Heart left ventricle (tissue), 16 donors: Measurements from ENCODE around the gene PLA2G7. TPM values are rescaled to one million over a fixed set of nuclear protein-coding genes. Genes with fewer than 3 reads are reported as not detected.

Experiments used
- ATAC-seq, 4 donors: fragments of 200-7000 bp; cut with Tn5 transposase; one replicate each; pipeline ENCODE4 v1.9.1; 2020 to 2022; ENCODE audit warnings: moderate library complexity in 4 of 4, mild to moderate bottlenecking in 3 of 4, moderate number of reproducible peaks in 1 of 4
- DNase-seq, 5 donors: peaks; one replicate each; pipeline ENCODE4 v3.0.0-alpha.2; 2020
- H3K27ac ChIP-seq, 12 donors: fragments of 200-600 bp; sonication (generic) in 4 of 12; one replicate each; pipeline versions ENCODE4 v1.5.0 to v1.8.0; 2016 to 2022; ENCODE audit warnings: mild to moderate bottlenecking in 2 of 12
- H3K27me3 ChIP-seq, 9 donors: fragments of 200-600 bp; sonication (generic) in 2 of 9; one replicate each; pipeline versions ENCODE4 v1.5.1 to v1.8.0; 2016 to 2022; ENCODE audit warnings: mild to moderate bottlenecking in 3 of 9
- H3K36me3 ChIP-seq, 9 donors: fragments of 200-600 bp; sonication (generic) in 2 of 9; one replicate each; pipeline versions ENCODE4 v1.5.0 to v1.8.0; 2018 to 2022; ENCODE audit warnings: mild to moderate bottlenecking in 2 of 9
- H3K4me1 ChIP-seq, 12 donors: fragments of 200-600 bp; sonication (generic) in 4 of 12; one replicate each; pipeline versions ENCODE4 v1.5.0 to v1.8.0; 2016 to 2022; ENCODE audit warnings: mild to moderate bottlenecking in 3 of 12
- H3K4me3 ChIP-seq, 12 donors: fragments of 200-600 bp; sonication (generic) in 4 of 12; one replicate each; pipeline versions ENCODE4 v1.5.0 to v1.8.0; 2017 to 2022; ENCODE audit warnings: mild to moderate bottlenecking in 9 of 12, moderate library complexity in 4 of 12
- H3K9me3 ChIP-seq, 12 donors: fragments of 200-600 bp; sonication (generic) in 4 of 12; one replicate each; pipeline versions ENCODE4 v1.5.0 to v1.8.0; 2016 to 2022; ENCODE audit warnings: mild to moderate bottlenecking in 1 of 12
- CTCF ChIP-seq, 12 donors: fragments of 200-600 bp; sonication (generic) in 4 of 12; IDR thresholded peaks; one replicate each; pipeline versions ENCODE4 v1.5.0 to v1.8.0; 2018 to 2022; ENCODE audit warnings: antibody characterized with exemption in 12 of 12, mild to moderate bottlenecking in 5 of 12
- POLR2A ChIP-seq, 2 donors: fragments of 450-650 bp; IDR thresholded peaks; one replicate each; pipeline ENCODE4 v1.6.1; 2017; ENCODE audit warnings: antibody characterized with exemption in 2 of 2, mild to moderate bottlenecking in 2 of 2, moderate library complexity in 2 of 2
- WGBS, 4 donors: extraction: QIAGEN DNeasy Blood & Tissue Kit in 2 of 4; methylation state at CpG; one replicate each; pipeline versions ENCODE4 v1.1.5 to v1.1.7; 2013 to 2018; 5-methylcytosine and 5-hydroxymethylcytosine counted together
- intact Hi-C, 10 donors: fragments of 100-400 bp; cut with DNase I; formaldehyde crosslinking; loops; one replicate each; pipeline versions ENCODE4 v1.11.1 to v1.14.2; 2022
- long read RNA-seq, 3 donors: library from polyadenylated mRNA; unstranded; transcript quantifications; one replicate each; pipeline ENCODE4 v2.0.0, GENCODE V29; 2020 to 2021
- polyA plus RNA-seq, 2 donors: library from polyadenylated mRNA; stranded (reverse); fragments of 200-250 nt; gene quantifications; one replicate each; pipeline ENCODE4 v1.2.3, GENCODE V29; 2013
- total RNA-seq, 9 donors: library from RNA; depleted of rRNA in 2 of 9; stranded (reverse); fragments of >200 nt in 2 of 9; fragmentation: NEBNext Ultra II Directional in 3 of 9; extraction: Animal tissue kit (Norgen Biotek cat#: 25700) in 3 of 9; gene quantifications; one replicate each; pipeline versions ENCODE4 v1.1.0 to v1.2.4, GENCODE V29; 2016 to 2023
- donor health status: ischemic (EF 13 %, LVEDD 7.1; RV severe dilation, severe dysfunction).
- donor health status: healthy with polysubstance abuse.
- donor health status: DM: no; HTN: yes; CAD: no.
- donor health status: DM: no; HTN: no; CAD: no.
- donor health status: ischemic (EF 25% LVEDD 6.9; RV normal size, moderate dysfunction).
- donor health status: ischemic (EF 25% LVEDD 5.7; RV mildly dilated, moderate dysfunction).
- donor health status: healthy.
- donor health status: DM: yes; HTN: yes; CAD: no.
- donor health status: ischemic (EF 35%, LVEDD 5.7; RV mildly dilated, moderate dysfunction).
- donor health status: nonischemic (EF 11% LVEDD 7.7; RV severe dilation, severe dysfunction).
- donor health status: DM: yes; HTN: yes; CAD: no.
- donor health status: PGD.
- donor health status: ischemic (EF 29% LVEDD 5.4; RV normal size, mild dysfunction).
- donor health status: nonischemic (EF 23%, LVEDD 6.1; RV moderate dilation, normal function).

PLA2G7 gene
- total RNA-seq (10 to 100 TPM in 1 of 9 donors, 1 to 10 TPM in 1, under 1 TPM in 5, not detected in 2; 0.19 to 10.8 (median 0.58) TPM), polyA plus RNA-seq (under 1 TPM in 1 of 2 donors, not detected in 1; 0.26 TPM)
- long read RNA-seq, donor 1, partial matches to known transcripts = 0 of 1 reads
- long read RNA-seq, donor 1, other reads (novel, unspliced or antisense) = 0 of 1 reads
- long read RNA-seq, donor 2 = 0 reads
- long read RNA-seq, donor 3 = 0 reads

- Histone ChIP-seq H3K4me3 (peak within 1 kb of the TSS; percentile 44 to 73 (median 58)), H3K27ac (peak within 1 kb of the TSS in 1 of 12 donors; percentile 49), H3K9me3 (no peaks in the 10 kb centered on the region), H3K4me1 (peaks cover 0 to 16% (median 2%) of the 10 kb centered on the region in 12 donors), H3K27me3 (peaks cover 0 to 42% (median 16%) of the 10 kb centered on the region in 9 donors), H3K36me3 (no peaks in the 10 kb centered on the region)
- peak in 2 of 5 donors; percentile 31 to 63 for DNase-seq
- intact Hi-C loops = no loop called here
- peak; percentile 37 to 80 (median 78) for ATAC-seq
- TF ChIP-seq CTCF (IDR thresholded peaks at IDR 0.05) = no peak
- no peak for TF ChIP-seq POLR2A (IDR thresholded peaks at IDR 0.05)
- 0 to 4% (median 1%) methylated on average over 27 to 73 of the region's 73 CpGs for WGBS, 4 donors
Observed at GRCh38 chr6:46734867-46735719, at the start of gene PLA2G7. TSS of gene PLA2G7 (minus strand) at chr6:46735375. CDS start at chr6:46722891, 12,484 bp downstream.

- no peak for DNase-seq
- TF ChIP-seq POLR2A (IDR thresholded peaks at IDR 0.05) = no peak
- TF ChIP-seq CTCF (IDR thresholded peaks at IDR 0.05) = no peak
- H3K4me1 ChIP-seq = peaks cover 0 to 5% (median 0%) of the 10 kb centered on the region in 12 donors
- intact Hi-C loops = loop anchor here in 7 of 10 donors (5.0 to 10.0 kb wide), 6 partner anchors 77 to 370 kb away; no protein-coding TSS in a partner anchor
- 75 to 91% (median 81%) methylated on average over 1 of the region's 1 CpG for WGBS, 4 donors
- no peaks in the 10 kb centered on the region for H3K27me3 ChIP-seq
- no peaks in the 10 kb centered on the region for H3K9me3 ChIP-seq
- no peak overlapping the region for H3K27ac ChIP-seq
- H3K4me3 ChIP-seq = no peak overlapping the region
- ATAC-seq = no peak
- no peaks in the 10 kb centered on the region for H3K36me3 ChIP-seq
Observed at GRCh38 chr6:46784535-46784934, 49.4 kb upstream of the PLA2G7 start.

GRCh38 chr6:46781478-46782378 is 46.6 kb upstream of the PLA2G7 start:
- no peaks in the 10 kb centered on the region for H3K9me3 ChIP-seq
- ATAC-seq = no peak
- H3K4me3 ChIP-seq = no peak overlapping the region
- DNase-seq = peak in 4 of 5 donors; percentile 38 to 52 (median 48)
- no peaks in the 10 kb centered on the region for H3K27me3 ChIP-seq
- 35 to 37% (median 36%) methylated on average over 6 of the region's 6 CpGs for WGBS, 4 donors
- peaks cover 0 to 5% (median 0%) of the 10 kb centered on the region in 12 donors for H3K4me1 ChIP-seq
- intact Hi-C loops = loop anchor here in 7 of 10 donors (2.0 to 10.0 kb wide), 7 partner anchors 74 to 367 kb away; no protein-coding TSS in a partner anchor
- H3K27ac ChIP-seq = no peak overlapping the region
- no peaks in the 10 kb centered on the region for H3K36me3 ChIP-seq
- TF ChIP-seq CTCF (IDR thresholded peaks at IDR 0.05) (peak; percentile 26 to 77 (median 62)), POLR2A (IDR thresholded peaks at IDR 0.05) (no peak)
